SU-DHL-6 (cell line): ENCODE measurements around the gene VPS4B.

Source experiments
- H2AFZ ChIP-seq: fragments of 200-600 bp; sonication (generic); 2 replicates; pipeline ENCODE4 v1.6.1; 2014; ENCODE audit warnings: low read depth, mild to moderate bottlenecking, moderate library complexity, mixed read lengths, antibody characterized with exemption, low read length; ENCODE audit not compliant: severe bottlenecking
- H3F3A ChIP-seq: fragments of 200-600 bp; shearing (Covaris generic); 2 replicates; pipeline ENCODE4 v1.6.0; 2016; ENCODE audit warnings: antibody characterized with exemption, mild to moderate bottlenecking; ENCODE audit not compliant: insufficient read depth
- H3K27ac ChIP-seq: fragments of 200-600 bp; sonication (generic); 2 replicates; pipeline ENCODE4 v1.5.1; 2016; ENCODE audit warnings: low read depth, mild to moderate bottlenecking, low read length, moderate library complexity, mixed read lengths
- H3K27me3 ChIP-seq: fragments of 200-600 bp; sonication (generic), shearing (Covaris generic); 2 replicates; pipeline ENCODE4 v1.6.0; 2014; ENCODE audit warnings: mild to moderate bottlenecking, low read length
- H3K36me3 ChIP-seq: fragments of 200-600 bp; sonication (generic); 2 replicates; pipeline ENCODE4 v1.6.1; 2014; ENCODE audit warnings: mild to moderate bottlenecking, low read length, mixed read lengths
- H3K4me2 ChIP-seq: fragments of 300-600, 200-600 bp; shearing (Covaris generic), sonication (generic); 2 replicates; pipeline ENCODE4 v1.6.0; 2014; ENCODE audit warnings: low read length, low read depth, mild to moderate bottlenecking; ENCODE audit not compliant: poor library complexity, severe bottlenecking
- H3K4me3 ChIP-seq: fragments of 200-600 bp; sonication (generic); 2 replicates; pipeline ENCODE4 v1.5.1; 2014; ENCODE audit warnings: antibody characterized with exemption, low read length, mild to moderate bottlenecking, mixed read lengths; ENCODE audit not compliant: insufficient read depth, poor library complexity, severe bottlenecking
- H3K79me2 ChIP-seq: fragments of 200-600 bp; sonication (generic); 2 replicates; pipeline ENCODE4 v1.6.1; 2014; ENCODE audit warnings: mild to moderate bottlenecking, low read length, moderate library complexity; ENCODE audit not compliant: insufficient read depth
- H3K9ac ChIP-seq: fragments of 200-600 bp; sonication (generic); 2 replicates; pipeline ENCODE4 v1.7.0; 2014; ENCODE audit warnings: mild to moderate bottlenecking, low read length
- H3K9me2 ChIP-seq: fragments of 200-600 bp; sonication (generic); replicated peaks from 2 replicates; pipeline ENCODE4 v1.6.1; 2014; ENCODE audit warnings: low read length; ENCODE audit not compliant: insufficient read depth
- H3K9me3 ChIP-seq: fragments of 200-600 bp; sonication (generic); 2 replicates; pipeline ENCODE4 v1.6.1; 2014; ENCODE audit warnings: low read length, mixed read lengths; ENCODE audit not compliant: insufficient read depth
- H4K20me1 ChIP-seq: fragments of 200-600 bp; sonication (generic); 2 replicates; pipeline ENCODE4 v1.6.1; 2014; ENCODE audit warnings: low read depth, mild to moderate bottlenecking, antibody characterized with exemption, low read length, moderate library complexity, mixed read lengths
- EZH2phosphoT487 ChIP-seq: fragments of 200-600 bp; sonication (generic), shearing (Covaris generic); conservative IDR thresholded peaks from 2 replicates; pipeline ENCODE4 v1.6.1; 2018; ENCODE audit warnings: mild to moderate bottlenecking, antibody characterized with exemption, low read length, moderate library complexity, mixed read lengths
- TF ChIP-seq, protein P1 (sequence below): fragments of 200-600 bp; sonication (generic); IDR thresholded peaks from one replicate; pipeline ENCODE4 v1.5.1; 2017; ENCODE audit warnings: antibody characterized with exemption, mild to moderate bottlenecking, low read length, moderate library complexity; ENCODE audit not compliant: insufficient read depth, poor library complexity, severe bottlenecking

VPS4B gene

DNA sequence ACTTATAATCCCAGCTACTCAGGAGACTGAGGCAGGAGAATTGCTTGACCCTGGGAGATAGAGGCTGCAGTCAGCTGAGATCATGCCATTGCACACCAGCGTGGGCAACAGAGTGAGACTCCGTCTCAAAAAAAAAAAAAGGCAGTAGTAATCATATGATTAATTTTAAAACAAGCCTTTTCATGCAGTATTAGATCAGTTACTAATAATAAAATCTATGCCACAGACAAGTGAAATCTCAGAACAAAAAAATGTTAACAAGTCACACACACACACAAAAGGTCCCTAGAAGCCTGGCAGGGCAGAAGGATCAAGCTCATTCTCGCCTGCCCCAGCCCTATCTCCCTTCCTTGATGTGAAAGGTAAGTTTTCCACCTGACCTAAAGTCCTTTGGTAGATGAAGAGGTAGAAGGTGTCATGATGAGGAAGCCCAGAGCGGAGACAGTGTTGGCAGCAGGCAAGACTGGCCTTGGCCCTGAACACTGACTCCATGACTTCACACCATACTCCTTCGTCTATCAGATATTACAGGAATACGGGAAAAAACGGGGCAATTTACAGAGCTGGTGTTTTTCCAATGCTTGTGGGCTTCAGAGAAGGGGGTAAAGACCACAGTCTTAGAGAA lies 65.9 kb downstream of the VPS4B start:
- Histone ChIP-seq H4K20me1 (no peaks in the 10 kb centered on the region), H3K27ac (no peak overlapping the region), H3K9ac (no peak overlapping the region), H3K9me2 (no peaks in the 10 kb centered on the region), H3K27me3 (no peaks in the 10 kb centered on the region), H3F3A (no peaks in the 10 kb centered on the region), H3K36me3 (peaks cover 3% of the 10 kb centered on the region; the same call in 1 of the 2 replicates), H3K4me3 (no peak overlapping the region), H3K9me3 (no peaks in the 10 kb centered on the region), H2AFZ (no peak overlapping the region), H3K79me2 (no peaks in the 10 kb centered on the region), H3K4me2 (no peak overlapping the region)
- TF ChIP-seq, protein P1, sequence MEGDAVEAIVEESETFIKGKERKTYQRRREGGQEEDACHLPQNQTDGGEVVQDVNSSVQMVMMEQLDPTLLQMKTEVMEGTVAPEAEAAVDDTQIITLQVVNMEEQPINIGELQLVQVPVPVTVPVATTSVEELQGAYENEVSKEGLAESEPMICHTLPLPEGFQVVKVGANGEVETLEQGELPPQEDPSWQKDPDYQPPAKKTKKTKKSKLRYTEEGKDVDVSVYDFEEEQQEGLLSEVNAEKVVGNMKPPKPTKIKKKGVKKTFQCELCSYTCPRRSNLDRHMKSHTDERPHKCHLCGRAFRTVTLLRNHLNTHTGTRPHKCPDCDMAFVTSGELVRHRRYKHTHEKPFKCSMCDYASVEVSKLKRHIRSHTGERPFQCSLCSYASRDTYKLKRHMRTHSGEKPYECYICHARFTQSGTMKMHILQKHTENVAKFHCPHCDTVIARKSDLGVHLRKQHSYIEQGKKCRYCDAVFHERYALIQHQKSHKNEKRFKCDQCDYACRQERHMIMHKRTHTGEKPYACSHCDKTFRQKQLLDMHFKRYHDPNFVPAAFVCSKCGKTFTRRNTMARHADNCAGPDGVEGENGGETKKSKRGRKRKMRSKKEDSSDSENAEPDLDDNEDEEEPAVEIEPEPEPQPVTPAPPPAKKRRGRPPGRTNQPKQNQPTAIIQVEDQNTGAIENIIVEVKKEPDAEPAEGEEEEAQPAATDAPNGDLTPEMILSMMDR, result no peak
- TF ChIP-seq EZH2phosphoT487, result no peak

DNA sequence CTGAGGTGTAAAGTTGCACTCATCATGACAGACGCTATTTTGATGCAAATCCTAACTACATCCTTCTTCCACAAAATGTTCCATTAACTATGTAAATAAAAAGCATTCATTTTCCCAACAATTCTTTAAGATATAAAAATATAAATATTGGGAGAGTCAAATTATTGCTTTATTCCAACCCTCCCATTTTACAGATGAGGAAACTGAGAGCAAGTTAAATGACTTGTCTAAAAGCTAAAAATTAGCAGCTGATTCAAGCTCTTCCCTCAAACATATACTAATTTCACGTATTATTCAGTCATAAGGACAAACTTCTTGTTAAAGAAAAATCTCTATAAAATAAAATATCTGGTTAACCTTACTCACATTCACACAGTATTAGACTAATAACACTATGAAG lies 72.0 kb downstream of the VPS4B start:
- no peak overlapping the region for H3K27ac ChIP-seq
- no peak overlapping the region for H3K4me3 ChIP-seq
- H3K36me3 ChIP-seq, result no peaks in the 10 kb centered on the region
- H3K27me3 ChIP-seq, result no peaks in the 10 kb centered on the region
- H3K79me2 ChIP-seq, result no peaks in the 10 kb centered on the region
- H2AFZ ChIP-seq, result no peak overlapping the region
- H3K4me2 ChIP-seq, result no peak overlapping the region
- TF ChIP-seq, protein P1, result no peak
- no peak for TF ChIP-seq EZH2phosphoT487
- no peaks in the 10 kb centered on the region for H3K9me2 ChIP-seq
- no peak overlapping the region for H3K9ac ChIP-seq
- H3F3A ChIP-seq, result no peaks in the 10 kb centered on the region
- H3K9me3 ChIP-seq, result no peaks in the 10 kb centered on the region
- no peaks in the 10 kb centered on the region for H4K20me1 ChIP-seq

DNA sequence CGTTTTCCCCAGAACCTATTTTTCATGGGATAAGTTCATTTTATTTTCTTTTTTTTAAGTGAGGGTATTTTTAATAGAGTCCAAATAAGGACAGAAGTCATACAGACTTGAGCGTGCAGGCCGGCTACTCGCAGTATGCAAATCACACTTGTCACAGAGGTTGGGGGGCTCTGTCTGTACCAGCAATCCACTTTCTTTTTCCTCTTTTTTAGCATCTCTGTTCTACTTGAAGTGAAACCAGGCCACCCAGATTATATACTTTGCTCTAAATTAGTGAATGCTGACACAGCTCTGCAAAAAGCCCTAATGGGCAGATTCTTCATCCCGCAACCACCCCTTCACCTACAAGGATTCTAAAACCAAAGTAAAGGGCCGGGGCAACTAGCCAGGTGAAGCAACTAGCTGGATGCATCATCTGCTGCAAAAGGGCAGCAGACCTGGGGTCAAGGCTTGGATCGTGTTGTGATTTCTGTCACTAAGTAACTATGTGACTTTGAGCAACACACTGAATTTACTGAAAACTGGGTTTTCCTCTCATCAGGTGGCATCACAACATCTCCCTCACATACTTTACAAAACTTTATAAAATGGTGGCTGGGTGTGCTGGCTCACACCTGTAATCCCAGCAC lies 73.7 kb downstream of the VPS4B start:
- H3K4me2 ChIP-seq, result peak overlapping the region; percentile 42

More for the DNA sequence above, 73.7 kb downstream of the VPS4B start:
- Histone ChIP-seq H2AFZ (peak overlapping the region; percentile 13), H3F3A (0 out of 2 replicates have a peak, but pooled peaks cover 3% of the 10 kb centered on the region), H3K36me3 (no peaks in the 10 kb centered on the region), H3K79me2 (no peaks in the 10 kb centered on the region), H3K27ac (peak overlapping the region; percentile 59), H3K9ac (peak overlapping the region; percentile 6; the same call in 1 of the 2 replicates), H3K9me2 (no peaks in the 10 kb centered on the region), H3K27me3 (no peaks in the 10 kb centered on the region), H3K4me3 (no peak overlapping the region), H3K9me3 (no peaks in the 10 kb centered on the region), H4K20me1 (no peaks in the 10 kb centered on the region)
- TF ChIP-seq, protein P1, result no peak
- no peak for TF ChIP-seq EZH2phosphoT487
